HFF-Myc (cell line): ENCODE measurements around the gene ARRB1.

Experiments
- DNase-seq: peaks from one replicate; pipeline ENCODE4 v3.0.0-alpha.2; 2011; ENCODE audit warnings: low read depth; ENCODE audit errors: extremely low read depth
- H3K4me3 ChIP-seq: replicated peaks from 2 replicates; pipeline ENCODE4 v1.5.1; 2011; ENCODE audit warnings: low read depth, mild to moderate bottlenecking, control low read depth, low read length
- TF ChIP-seq, protein P1 (sequence below): IDR thresholded peaks from 2 replicates; pipeline ENCODE4 v1.5.1; 2012; ENCODE audit warnings: mild to moderate bottlenecking, low read depth, low read length, control low read depth; ENCODE audit errors: missing control alignments

ARRB1 gene

DNA sequence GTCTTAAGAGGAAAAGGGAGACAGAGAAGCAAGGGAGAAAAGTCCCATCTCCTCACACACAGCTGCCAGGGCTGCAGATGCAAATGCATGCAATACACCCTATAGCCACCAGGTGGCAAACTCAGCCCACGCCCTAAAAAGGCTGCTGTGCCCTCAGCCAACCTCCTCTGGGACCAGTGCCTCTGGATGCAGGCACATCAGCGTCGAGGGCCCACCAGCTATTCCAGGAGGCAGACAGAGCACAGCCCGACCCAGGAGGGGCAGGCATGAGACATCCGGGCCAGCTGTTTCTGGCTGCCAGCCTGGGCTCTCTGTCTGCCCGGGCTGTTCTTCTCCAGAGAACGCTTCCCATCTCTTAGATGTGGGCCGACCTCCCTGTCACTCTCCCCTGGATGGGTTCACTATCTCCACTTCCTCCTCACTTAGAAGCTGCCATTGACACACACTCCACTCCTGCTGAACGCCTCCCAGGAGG, 71.2 kb downstream of the ARRB1 start:
- H3K4me3 ChIP-seq, result no peak overlapping the region
- TF ChIP-seq, protein P1, sequence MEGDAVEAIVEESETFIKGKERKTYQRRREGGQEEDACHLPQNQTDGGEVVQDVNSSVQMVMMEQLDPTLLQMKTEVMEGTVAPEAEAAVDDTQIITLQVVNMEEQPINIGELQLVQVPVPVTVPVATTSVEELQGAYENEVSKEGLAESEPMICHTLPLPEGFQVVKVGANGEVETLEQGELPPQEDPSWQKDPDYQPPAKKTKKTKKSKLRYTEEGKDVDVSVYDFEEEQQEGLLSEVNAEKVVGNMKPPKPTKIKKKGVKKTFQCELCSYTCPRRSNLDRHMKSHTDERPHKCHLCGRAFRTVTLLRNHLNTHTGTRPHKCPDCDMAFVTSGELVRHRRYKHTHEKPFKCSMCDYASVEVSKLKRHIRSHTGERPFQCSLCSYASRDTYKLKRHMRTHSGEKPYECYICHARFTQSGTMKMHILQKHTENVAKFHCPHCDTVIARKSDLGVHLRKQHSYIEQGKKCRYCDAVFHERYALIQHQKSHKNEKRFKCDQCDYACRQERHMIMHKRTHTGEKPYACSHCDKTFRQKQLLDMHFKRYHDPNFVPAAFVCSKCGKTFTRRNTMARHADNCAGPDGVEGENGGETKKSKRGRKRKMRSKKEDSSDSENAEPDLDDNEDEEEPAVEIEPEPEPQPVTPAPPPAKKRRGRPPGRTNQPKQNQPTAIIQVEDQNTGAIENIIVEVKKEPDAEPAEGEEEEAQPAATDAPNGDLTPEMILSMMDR, result peak; percentile 96
- DNase-seq, result peak; percentile 52

DNA sequence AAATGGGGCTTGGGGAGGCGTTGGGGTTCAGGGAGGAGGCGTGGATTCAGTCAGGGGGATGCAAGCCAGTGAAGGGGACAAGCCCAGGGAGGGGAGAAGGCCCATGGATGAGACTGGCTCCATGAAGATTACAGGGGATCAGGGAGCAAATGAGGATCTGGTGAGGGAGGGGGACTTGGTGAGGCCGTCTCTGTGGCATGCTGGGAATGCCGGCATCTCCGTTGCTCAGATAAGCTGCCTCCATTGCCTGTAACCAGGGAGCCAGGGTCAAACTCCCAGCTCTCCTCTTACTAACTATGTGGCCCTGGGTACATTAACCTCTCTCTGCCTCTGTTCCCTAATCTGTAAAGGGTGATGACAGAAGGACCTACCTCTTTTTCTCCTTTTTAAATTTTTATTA, 72.2 kb downstream of the ARRB1 start:
- H3K4me3 ChIP-seq, result no peak overlapping the region
- TF ChIP-seq, protein P1, result no peak
- DNase-seq, result no peak

DNA sequence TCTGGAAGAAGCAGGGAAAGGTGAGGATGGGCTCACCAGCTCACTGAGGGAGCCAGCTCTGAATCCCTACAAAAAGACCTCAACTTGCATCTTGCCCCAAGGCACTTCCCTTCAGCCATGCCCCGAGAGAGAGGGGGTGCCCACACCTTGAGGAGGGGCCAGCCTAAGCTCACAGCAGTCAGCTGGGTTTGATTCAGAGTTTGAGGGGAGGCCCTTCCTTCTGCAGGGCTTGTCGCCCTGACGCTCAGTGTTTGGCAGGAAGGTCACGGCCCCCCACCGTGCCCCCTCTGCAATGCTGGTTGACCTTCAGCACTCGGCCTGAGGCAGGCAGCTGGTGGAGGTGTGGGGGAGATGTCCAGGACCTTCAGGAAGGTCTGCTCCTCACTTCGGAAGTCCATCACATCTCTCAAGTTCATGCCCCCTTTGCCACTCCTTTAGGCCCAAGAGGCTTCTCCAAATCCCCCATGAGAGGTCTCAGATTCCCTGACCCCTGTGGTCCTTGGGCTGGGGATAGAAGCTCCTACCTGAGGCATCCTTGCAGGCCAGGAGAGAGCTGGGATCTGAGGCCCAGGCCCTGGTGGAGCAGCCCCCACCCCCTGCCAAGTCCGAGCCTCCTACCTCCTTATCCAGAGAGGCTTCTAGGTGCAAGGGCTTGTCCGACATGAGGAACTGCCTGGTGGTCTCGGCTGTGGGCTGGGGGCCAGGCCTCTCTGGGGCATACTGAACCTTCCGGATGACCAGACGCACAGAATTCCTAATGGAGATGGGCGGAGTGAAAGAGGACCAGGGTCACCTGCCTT, 73.3 kb downstream of the ARRB1 start:
- TF ChIP-seq, protein P1, result no peak
- H3K4me3 ChIP-seq, result no peak overlapping the region
- DNase-seq, result no peak

DNA sequence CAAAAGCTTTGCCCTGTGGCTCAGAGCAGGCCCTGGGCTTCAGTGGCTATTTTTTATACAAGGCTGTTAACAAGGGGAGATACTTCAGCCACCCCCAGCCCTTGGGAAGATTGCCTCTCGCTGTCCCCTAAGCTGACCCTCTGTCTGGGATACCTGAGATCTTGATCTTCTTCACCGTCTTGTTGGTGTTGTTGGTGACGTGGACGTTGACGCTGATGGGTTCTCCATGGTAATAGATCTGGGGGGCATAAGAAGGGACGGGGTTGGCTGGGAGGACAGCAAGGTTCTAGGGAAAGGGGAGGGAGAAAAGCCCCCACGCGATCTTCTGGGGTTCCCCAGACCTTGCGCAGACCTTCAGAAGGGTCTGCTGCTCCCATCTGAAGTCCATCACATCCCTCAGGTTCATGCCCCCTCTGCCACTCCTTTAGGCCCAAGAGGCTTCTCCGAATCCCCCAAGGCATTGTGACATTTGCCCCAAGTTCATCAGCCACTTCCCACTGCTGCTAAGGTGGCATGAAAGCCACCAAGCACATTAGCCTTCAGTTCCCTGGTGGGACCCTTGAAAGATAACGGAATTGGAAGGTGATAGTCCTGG, 74.2 kb downstream of the ARRB1 start:
- no peak overlapping the region for H3K4me3 ChIP-seq
- DNase-seq, result no peak
- TF ChIP-seq, protein P1, result no peak

DNA sequence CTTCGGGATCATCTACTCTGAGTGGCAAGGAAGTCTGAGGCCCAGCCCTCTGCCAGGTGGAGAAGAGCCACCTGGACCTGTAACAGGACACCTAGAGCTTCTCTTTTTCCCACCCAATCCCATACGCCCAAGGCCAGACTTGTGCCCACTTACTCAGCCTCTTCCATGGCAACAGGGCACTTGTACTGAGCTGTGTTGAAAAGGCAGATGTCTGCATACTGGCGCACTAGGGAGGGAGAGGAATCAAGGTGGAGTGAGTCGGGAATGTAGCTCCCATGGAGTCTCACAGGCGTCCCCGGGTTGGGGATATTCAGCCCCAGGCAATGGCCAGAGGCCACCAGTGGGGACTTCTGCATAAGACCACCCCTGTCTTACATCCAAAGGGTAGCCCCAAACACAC, 74.8 kb downstream of the ARRB1 start:
- no peak for DNase-seq
- no peak overlapping the region for H3K4me3 ChIP-seq
- TF ChIP-seq, protein P1, result no peak

DNA sequence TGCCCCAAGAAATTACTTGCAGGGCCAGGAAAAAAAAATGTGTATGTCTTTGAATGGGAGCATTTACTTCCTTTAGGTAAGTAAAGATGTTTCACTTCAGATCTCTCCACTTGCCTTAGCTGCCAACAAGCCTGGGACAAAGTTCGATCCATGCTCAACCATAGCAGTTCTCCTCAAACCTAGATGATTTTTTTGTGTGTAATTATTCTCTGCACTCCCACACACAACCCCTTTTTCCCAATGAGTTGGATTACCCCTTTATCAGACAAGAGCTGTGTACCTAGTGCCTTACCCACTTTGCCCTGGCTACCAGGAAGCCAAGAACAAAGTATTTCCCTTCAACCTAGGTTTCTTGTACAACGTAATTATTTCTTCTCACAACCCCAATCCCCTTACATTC, 75.3 kb downstream of the ARRB1 start:
- no peak for DNase-seq
- H3K4me3 ChIP-seq, result no peak overlapping the region
- TF ChIP-seq, protein P1, result no peak
